NCI-H2029 treated with DMSO at 0.1 percent for 48 hours (cell line): Measurements from ENCODE around the gene HIBCH.

ENCODE experiments used
- DNase-seq: peaks from one replicate; lab custom pipeline; 2025; lab: John Stamatoyannopoulos, UW

Gene HIBCH

GRCh38 chr2:190156530-190157212 is 163.0 kb downstream of the HIBCH start:
- DNase-seq, result no peak
